Esophagus squamous epithelium (tissue), 5 donors: ENCODE measurements around the gene ALCAM. TPM values are rescaled to one million over a fixed set of nuclear protein-coding genes. Genes with fewer than 3 reads are reported as not detected.

Experiments used
- DNase-seq: peaks from one replicate; lab custom pipeline; 2025; lab: John Stamatoyannopoulos, UW
- H3K27ac ChIP-seq, 4 donors: fragments of 200-600 bp; sonication (generic); one replicate each; pipeline ENCODE4 v1.5.1; 2016 to 2019; ENCODE audit warnings: mild to moderate bottlenecking in 1 of 4
- H3K27me3 ChIP-seq, 4 donors: fragments of 200-600 bp; sonication (generic); 1 replicate in 3 of 4; 2 replicates in 1 of 4; pipeline versions ENCODE4 v1.5.1 to v1.6.0; 2017 to 2021; ENCODE audit warnings: antibody characterized with exemption in 1 of 4
- H3K36me3 ChIP-seq, 3 donors: fragments of 200-600 bp; sonication (generic); one replicate each; pipeline ENCODE4 v1.5.1; 2016 to 2019
- H3K4me1 ChIP-seq, 3 donors: fragments of 200-600 bp; sonication (generic); one replicate each; pipeline ENCODE4 v1.5.1; 2017 to 2019
- H3K4me3 ChIP-seq, 4 donors: fragments of 200-600 bp; sonication (generic); 1 replicate in 3 of 4; 2 replicates in 1 of 4; pipeline ENCODE4 v1.5.1; 2016 to 2019; ENCODE audit warnings: mild to moderate bottlenecking in 2 of 4, moderate library complexity in 1 of 4
- H3K9me3 ChIP-seq, 3 donors: fragments of 200-600 bp; sonication (generic); one replicate each; pipeline ENCODE4 v1.5.1; 2016 to 2019
- POLR2A ChIP-seq, 4 donors: fragments of 450-650 bp; IDR thresholded peaks; one replicate each; pipeline ENCODE4 v1.6.1; 2017; ENCODE audit warnings: antibody characterized with exemption in 4 of 4, mild to moderate bottlenecking in 4 of 4, moderate library complexity in 3 of 4
- WGBS, 2 donors: methylation state at CpG; one replicate each; pipeline ENCODE4 v1.1.5; 2018; 5-methylcytosine and 5-hydroxymethylcytosine counted together
- intact Hi-C: fragments of 100-400 bp; cut with DNase I; formaldehyde crosslinking; loops from one replicate; pipeline ENCODE4 v1.15.0; 2022
- total RNA-seq, 4 donors: library from RNA; depleted of rRNA; stranded (reverse); fragments of >200 nt; gene quantifications; one replicate each; pipeline ENCODE4 v1.1.0, GENCODE V29; 2016
- TF ChIP-seq, protein P1 (sequence below), 6 experiments: fragments of 450-650 bp in 4 of 6; fragments of 200-600 bp in 2 of 6; sonication (generic) in 2 of 6; IDR thresholded peaks; one replicate each; pipeline ENCODE4 v1.5.1; 2016 to 2019; ENCODE audit warnings: antibody characterized with exemption in 6 of 6, mild to moderate bottlenecking in 4 of 6, moderate library complexity in 4 of 6
- donor health status: DM: yes; HTN: yes; CAD: no.

The ALCAM gene
- total RNA-seq, 4 donors from 2014 or later, result 4.6 to 18.9 (median 8.0) TPM

GRCh38 chr3:105327662-105328337 lies 38.9 kb upstream of the ALCAM start:
- intact Hi-C loops, result no loop called here
- no peaks in the 10 kb centered on the region for H3K36me3 ChIP-seq
- H3K27me3 ChIP-seq, result no peaks in the 10 kb centered on the region
- H3K9me3 ChIP-seq, result no peaks in the 10 kb centered on the region
- DNase-seq, result no peak
- TF ChIP-seq, protein P1, sequence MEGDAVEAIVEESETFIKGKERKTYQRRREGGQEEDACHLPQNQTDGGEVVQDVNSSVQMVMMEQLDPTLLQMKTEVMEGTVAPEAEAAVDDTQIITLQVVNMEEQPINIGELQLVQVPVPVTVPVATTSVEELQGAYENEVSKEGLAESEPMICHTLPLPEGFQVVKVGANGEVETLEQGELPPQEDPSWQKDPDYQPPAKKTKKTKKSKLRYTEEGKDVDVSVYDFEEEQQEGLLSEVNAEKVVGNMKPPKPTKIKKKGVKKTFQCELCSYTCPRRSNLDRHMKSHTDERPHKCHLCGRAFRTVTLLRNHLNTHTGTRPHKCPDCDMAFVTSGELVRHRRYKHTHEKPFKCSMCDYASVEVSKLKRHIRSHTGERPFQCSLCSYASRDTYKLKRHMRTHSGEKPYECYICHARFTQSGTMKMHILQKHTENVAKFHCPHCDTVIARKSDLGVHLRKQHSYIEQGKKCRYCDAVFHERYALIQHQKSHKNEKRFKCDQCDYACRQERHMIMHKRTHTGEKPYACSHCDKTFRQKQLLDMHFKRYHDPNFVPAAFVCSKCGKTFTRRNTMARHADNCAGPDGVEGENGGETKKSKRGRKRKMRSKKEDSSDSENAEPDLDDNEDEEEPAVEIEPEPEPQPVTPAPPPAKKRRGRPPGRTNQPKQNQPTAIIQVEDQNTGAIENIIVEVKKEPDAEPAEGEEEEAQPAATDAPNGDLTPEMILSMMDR (IDR thresholded peaks at IDR 0.05), result no peak
- TF ChIP-seq POLR2A (IDR thresholded peaks at IDR 0.05), result no peak
- H3K4me1 ChIP-seq, result peaks cover 0 to 9% (median 0%) of the 10 kb centered on the region in 3 donors
- no peak overlapping the region for H3K27ac ChIP-seq
- no peak overlapping the region for H3K4me3 ChIP-seq

DNA sequence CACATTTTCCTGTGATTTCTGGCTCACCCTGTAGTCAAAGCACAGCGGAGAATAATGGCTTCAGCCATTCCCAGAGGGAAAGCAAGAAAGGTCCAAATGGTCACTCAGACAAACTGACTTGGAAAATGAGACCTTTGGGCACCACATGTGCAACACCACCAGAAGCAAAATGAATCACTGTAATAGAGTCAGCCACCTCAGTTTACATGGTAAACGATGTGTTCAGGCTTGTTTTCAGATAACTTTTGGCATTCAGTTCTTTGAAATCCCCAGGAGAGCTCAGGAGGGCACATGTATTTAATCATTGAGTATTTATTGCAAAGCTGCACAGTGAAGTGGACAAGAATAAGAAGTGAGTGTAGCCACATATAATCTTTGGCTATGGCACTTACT lies 38.4 kb upstream of the ALCAM start:
- intact Hi-C loops, result no loop called here
- Histone ChIP-seq H3K36me3 (no peaks in the 10 kb centered on the region), H3K4me3 (no peak overlapping the region), H3K27me3 (no peaks in the 10 kb centered on the region), H3K9me3 (peaks cover 0 to 3% (median 0%) of the 10 kb centered on the region in 3 donors), H3K27ac (no peak overlapping the region), H3K4me1 (peaks cover 0 to 9% (median 0%) of the 10 kb centered on the region in 3 donors)
- TF ChIP-seq, protein P1 (IDR thresholded peaks at IDR 0.05), result no peak
- no peak for TF ChIP-seq POLR2A (IDR thresholded peaks at IDR 0.05)
- WGBS, 2 donors, result 52 to 58% methylated on average over 2 of the region's 2 CpGs
- no peak for DNase-seq

DNA sequence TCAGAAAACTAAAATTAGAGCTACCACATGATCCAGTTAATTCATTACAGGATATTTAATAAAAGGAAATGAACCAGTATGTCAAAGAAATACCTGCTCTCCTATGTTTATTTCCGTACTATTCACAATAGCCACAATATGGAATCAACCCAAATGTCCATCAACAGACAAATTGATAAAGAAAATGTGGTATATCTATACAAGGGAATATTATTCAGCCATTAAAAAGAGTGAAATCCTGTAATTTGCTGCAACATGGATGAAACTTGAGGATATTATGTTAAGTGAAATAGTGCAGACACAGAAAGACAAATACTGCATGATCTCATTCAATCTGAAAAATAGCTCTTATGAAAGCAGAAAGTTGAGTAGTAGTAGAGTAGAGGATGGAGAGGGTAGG lies 33.7 kb upstream of the ALCAM start:
- Histone ChIP-seq H3K36me3 (no peaks in the 10 kb centered on the region), H3K27ac (no peak overlapping the region), H3K27me3 (no peaks in the 10 kb centered on the region), H3K4me1 (peaks cover 0 to 6% (median 0%) of the 10 kb centered on the region in 3 donors), H3K9me3 (peaks cover 0 to 4% (median 0%) of the 10 kb centered on the region in 3 donors), H3K4me3 (no peak overlapping the region)
- no peak for DNase-seq
- intact Hi-C loops, result no loop called here
- 71 to 79% methylated on average over 1 of the region's 1 CpG for WGBS, 2 donors
- TF ChIP-seq POLR2A (IDR thresholded peaks at IDR 0.05), result no peak
- TF ChIP-seq, protein P1 (IDR thresholded peaks at IDR 0.05), result no peak

DNA sequence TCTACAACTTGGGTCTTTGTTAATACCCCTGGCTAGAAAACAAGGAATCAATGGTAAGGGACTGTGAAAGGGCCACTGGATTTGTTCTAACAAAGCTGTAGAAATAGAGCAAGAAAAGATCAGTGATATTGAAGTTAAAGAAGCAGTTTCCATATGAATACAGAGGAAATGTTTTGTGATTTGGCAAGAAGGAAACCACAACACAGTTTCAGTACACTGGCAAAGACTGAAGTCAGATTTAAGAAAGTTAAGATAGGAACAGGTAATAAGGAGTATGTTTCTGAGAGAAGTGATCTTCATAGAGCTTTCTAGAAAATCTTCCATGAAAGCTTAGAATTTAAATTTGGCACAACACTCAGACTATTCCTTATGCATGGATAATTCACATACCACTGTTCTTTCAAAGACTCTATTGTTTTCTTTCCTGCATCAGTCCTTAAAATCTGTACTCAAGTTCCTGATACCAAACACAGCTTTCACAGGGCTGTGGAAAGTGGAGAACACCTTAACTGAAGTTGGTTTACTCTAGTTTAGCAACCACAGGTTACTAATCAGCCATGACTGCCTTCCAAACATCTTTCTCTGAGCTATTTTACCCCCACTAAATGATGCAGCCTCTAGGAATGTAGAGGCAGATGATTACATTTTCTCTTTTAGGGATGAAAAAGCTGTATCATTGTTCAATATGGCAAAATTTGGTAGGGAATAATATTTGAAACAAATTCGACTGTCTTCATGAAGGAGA lies 32.4 kb upstream of the ALCAM start:
- H3K27me3 ChIP-seq, result no peaks in the 10 kb centered on the region
- TF ChIP-seq, protein P1 (IDR thresholded peaks at IDR 0.05), result no peak
- no peak for TF ChIP-seq POLR2A (IDR thresholded peaks at IDR 0.05)
- intact Hi-C loops, result no loop called here
- H3K36me3 ChIP-seq, result no peaks in the 10 kb centered on the region
- no peak overlapping the region for H3K4me3 ChIP-seq
- no peak overlapping the region for H3K27ac ChIP-seq
- WGBS, 2 donors, result 45 to 60% methylated on average over 1 of the region's 1 CpG
- H3K4me1 ChIP-seq, result no peaks in the 10 kb centered on the region
- peaks cover 0 to 4% (median 0%) of the 10 kb centered on the region in 3 donors for H3K9me3 ChIP-seq
- no peak for DNase-seq

DNA sequence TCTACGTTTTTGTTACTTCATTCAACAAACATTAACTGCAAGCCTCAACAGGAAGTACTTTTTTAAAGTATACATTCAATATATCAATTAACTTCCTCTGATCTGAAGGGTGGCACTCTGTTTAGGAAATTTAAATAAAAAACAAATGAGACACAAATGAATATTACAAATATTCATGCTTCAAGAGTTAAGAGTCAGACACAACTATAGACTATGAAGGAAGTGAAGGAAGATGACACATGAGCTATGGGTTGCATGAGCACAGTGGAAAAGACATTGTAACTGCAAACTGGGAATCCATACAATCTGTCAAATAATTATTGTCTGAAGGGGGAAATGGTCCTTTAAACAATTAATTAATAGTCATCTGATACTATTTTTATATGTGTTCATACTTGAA lies 26.8 kb upstream of the ALCAM start:
- Histone ChIP-seq H3K27ac (no peak overlapping the region), H3K9me3 (no peaks in the 10 kb centered on the region), H3K4me1 (no peaks in the 10 kb centered on the region), H3K4me3 (no peak overlapping the region), H3K27me3 (no peaks in the 10 kb centered on the region), H3K36me3 (no peaks in the 10 kb centered on the region)
- intact Hi-C loops, result no loop called here
- no peak for DNase-seq
- TF ChIP-seq, protein P1 (IDR thresholded peaks at IDR 0.05), result no peak
- TF ChIP-seq POLR2A (IDR thresholded peaks at IDR 0.05), result no peak
- WGBS, 2 donors, result 6 to 26% methylated on average over 1 of the region's 1 CpG
